SK-N-SH treated with all-trans-retinoic acid at 6 μM for 48 hours (cell line): ENCODE data around the gene SMTN.

Experiments used
- ATAC-seq: fragments of 200-7000 bp; cut with Tn5 transposase; 3 replicates; pipeline ENCODE4 v1.9.1; 2020; ENCODE audit warnings: mild to moderate bottlenecking, moderate library complexity
- BACH2 ChIP-seq: fragments of 250-450 bp; sonication (Bioruptor Pico); IDR thresholded peaks from 2 replicates; pipeline ENCODE4 v1.9.0; 2021; ENCODE audit warnings: mild to moderate bottlenecking, borderline replicate concordance
- CREB5 ChIP-seq: fragments of 250-450 bp; sonication (Bioruptor Pico); IDR thresholded peaks from 2 replicates; pipeline ENCODE4 v1.5.1; 2020; ENCODE audit warnings: low read depth, mild to moderate bottlenecking, moderate library complexity
- ESRRG ChIP-seq: fragments of 250-450 bp; sonication (Bioruptor Pico); IDR thresholded peaks from 2 replicates; pipeline ENCODE4 v1.6.1; 2021; ENCODE audit warnings: mild to moderate bottlenecking
- GLIS3 ChIP-seq: fragments of 250-450 bp; sonication (Bioruptor Pico); IDR thresholded peaks from 2 replicates; pipeline ENCODE4 v1.5.0; 2020; ENCODE audit warnings: mild to moderate bottlenecking, moderate library complexity
- ISL1 ChIP-seq: fragments of 250-450 bp; sonication (Bioruptor Pico); IDR thresholded peaks from 2 replicates; pipeline ENCODE4 v2.1.2; 2022; ENCODE audit warnings: mild to moderate bottlenecking, moderate library complexity
- OSR1 ChIP-seq: fragments of 250-450 bp; sonication (Bioruptor Pico); IDR thresholded peaks from 2 replicates; pipeline ENCODE4 v1.8.0; 2022; ENCODE audit warnings: moderate library complexity, mild to moderate bottlenecking, inconsistent platforms
- PATZ1 ChIP-seq: fragments of 250-450 bp; sonication (Bioruptor Pico); IDR thresholded peaks from 2 replicates; pipeline ENCODE4 v1.8.0; 2020; ENCODE audit warnings: mild to moderate bottlenecking, moderate library complexity, borderline replicate concordance
- PPARA ChIP-seq: fragments of 250-450 bp; sonication (Bioruptor Pico); IDR thresholded peaks from 2 replicates; pipeline ENCODE4 v1.5.0; 2020; ENCODE audit warnings: mild to moderate bottlenecking, borderline replicate concordance
- RARB ChIP-seq: fragments of 250-450 bp; sonication (Bioruptor Pico); IDR thresholded peaks from 2 replicates; pipeline ENCODE4 v1.8.0; 2021; ENCODE audit warnings: mild to moderate bottlenecking, moderate library complexity
- SNAI2 ChIP-seq: fragments of 250-450 bp; sonication (Bioruptor Pico); IDR thresholded peaks from 2 replicates; pipeline ENCODE4 v1.5.0; 2020; ENCODE audit warnings: mild to moderate bottlenecking, moderate library complexity
- TCF4 ChIP-seq: fragments of 250-450 bp; sonication (Bioruptor Pico); IDR thresholded peaks from 2 replicates; pipeline ENCODE4 v1.8.0; 2021; ENCODE audit warnings: mild to moderate bottlenecking, moderate library complexity, borderline replicate concordance
- TOX ChIP-seq: fragments of 250-450 bp; sonication (Bioruptor Pico); IDR thresholded peaks from 2 replicates; pipeline ENCODE4 v1.8.0; 2021; ENCODE audit warnings: mild to moderate bottlenecking, moderate library complexity, borderline replicate concordance
- TSHZ2 ChIP-seq: fragments of 250-450 bp; sonication (Bioruptor Pico); IDR thresholded peaks from 2 replicates; pipeline ENCODE4 v1.5.0; 2020; ENCODE audit warnings: mild to moderate bottlenecking, moderate library complexity
- ZC3H10 ChIP-seq: fragments of 250-450 bp; sonication (Bioruptor Pico); IDR thresholded peaks from 2 replicates; pipeline ENCODE4 v1.5.1; 2021; ENCODE audit warnings: mild to moderate bottlenecking, moderate library complexity
- ZFP3 ChIP-seq: fragments of 250-450 bp; sonication (Bioruptor Pico); IDR thresholded peaks from 2 replicates; pipeline ENCODE4 v1.5.0; 2020; ENCODE audit warnings: mild to moderate bottlenecking, moderate library complexity
- ZFP30 ChIP-seq: fragments of 450-650 bp; formaldehyde crosslinking; IDR thresholded peaks from 2 replicates; pipeline ENCODE4 v1.5.0; 2022; ENCODE audit warnings: mild to moderate bottlenecking, moderate library complexity
- ZNF565 ChIP-seq: fragments of 450-650 bp; formaldehyde crosslinking; conservative IDR thresholded peaks from 2 replicates; pipeline ENCODE4 v1.5.0; 2020; ENCODE audit warnings: low read depth, mild to moderate bottlenecking, moderate library complexity
- ZNF70 ChIP-seq: fragments of 450-650 bp; formaldehyde crosslinking; IDR thresholded peaks from 2 replicates; pipeline ENCODE4 v1.5.0; 2020; ENCODE audit warnings: mild to moderate bottlenecking, moderate library complexity
- ZNF8 ChIP-seq: fragments of 450-650 bp; formaldehyde crosslinking; IDR thresholded peaks from 2 replicates; pipeline ENCODE4 v1.5.0; 2020; ENCODE audit warnings: mild to moderate bottlenecking, moderate library complexity

Gene SMTN

GRCh38 chr22:31100762-31101525, 19.8 kb downstream of the SMTN start:
- no peak for ATAC-seq
- TF ChIP-seq TCF4 (CRISPR knock-in tag) (no peak), GLIS3 (CRISPR knock-in tag) (no peak), CREB5 (CRISPR knock-in tag) (no peak), TSHZ2 (no peak), PATZ1 (no peak), RARB (CRISPR knock-in tag) (no peak), ZFP30 (CRISPR knock-in tag) (no peak)

DNA sequence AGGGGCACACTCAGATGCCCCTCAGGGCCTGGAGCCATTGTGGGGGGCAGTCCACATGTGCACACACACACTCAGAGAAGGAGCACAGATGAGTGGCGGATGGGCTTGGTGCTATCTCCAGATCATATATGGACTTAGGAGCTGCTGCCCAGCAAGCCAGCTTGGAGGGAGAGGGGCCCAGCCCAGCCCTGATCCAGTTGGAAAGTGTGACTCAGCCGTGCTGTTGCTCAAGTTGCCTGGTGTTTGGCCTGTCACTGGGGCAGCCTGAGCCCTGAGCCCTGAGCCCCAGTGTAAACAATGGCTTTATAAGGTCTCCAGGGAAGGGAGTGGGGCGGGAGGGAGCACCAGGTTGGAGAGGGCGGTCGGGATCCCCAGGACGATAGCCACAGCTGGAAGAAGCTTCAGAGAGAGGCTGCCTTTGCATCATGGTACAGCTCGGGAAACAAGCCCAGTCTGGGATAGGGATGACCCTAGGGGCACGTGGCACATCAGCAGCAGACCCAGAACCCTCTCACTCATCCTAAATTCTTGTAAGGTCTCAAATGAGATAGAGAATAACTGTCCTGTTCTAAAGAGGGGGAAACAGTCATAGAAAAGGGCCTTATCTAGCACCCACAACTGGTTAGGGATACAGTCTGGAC, 21.4 kb downstream of the SMTN start:
- no peak for TF ChIP-seq ZC3H10 (CRISPR knock-in tag)
- no peak for TF ChIP-seq ISL1
- no peak for TF ChIP-seq OSR1 (CRISPR knock-in tag)
- no peak for TF ChIP-seq SNAI2 (CRISPR knock-in tag)
- no peak for TF ChIP-seq BACH2 (CRISPR knock-in tag)
- TF ChIP-seq ZNF70 (CRISPR knock-in tag): no peak
- TF ChIP-seq ESRRG: no peak
- no peak for TF ChIP-seq ZNF565
- TF ChIP-seq PATZ1: no peak
- no peak for TF ChIP-seq TOX
- no peak for TF ChIP-seq TCF4 (CRISPR knock-in tag)
- TF ChIP-seq ZFP3: no peak
- no peak for TF ChIP-seq CREB5 (CRISPR knock-in tag)
- no peak for TF ChIP-seq GLIS3 (CRISPR knock-in tag)
- TF ChIP-seq PPARA: no peak
- TF ChIP-seq RARB (CRISPR knock-in tag): no peak
- ATAC-seq: peak; percentile 62

DNA sequence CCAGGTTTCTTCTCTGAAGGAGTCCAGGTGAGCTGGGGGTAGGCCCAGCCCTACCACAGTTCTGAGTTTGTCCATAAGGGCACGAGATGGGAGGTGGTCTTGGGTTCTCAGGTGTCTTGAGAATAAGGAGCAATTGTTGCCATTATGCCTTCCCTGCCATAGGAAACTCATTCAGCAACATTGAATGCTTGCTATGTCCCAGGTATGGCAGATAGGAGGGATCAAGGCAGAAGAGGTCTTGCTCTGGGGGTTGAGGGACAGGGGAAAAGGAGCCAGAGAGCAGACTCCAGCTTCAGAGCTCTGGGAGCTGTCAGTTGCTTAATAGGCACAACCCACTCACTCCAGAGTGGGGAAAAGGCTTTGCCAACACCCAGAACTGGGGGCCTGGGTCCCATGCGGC, 22.0 kb downstream of the SMTN start:
- no peak for ATAC-seq
- TF ChIP-seq SNAI2 (CRISPR knock-in tag) (no peak), OSR1 (CRISPR knock-in tag) (no peak), ZNF8 (CRISPR knock-in tag) (no peak), RARB (CRISPR knock-in tag) (no peak), TCF4 (CRISPR knock-in tag) (no peak), CREB5 (CRISPR knock-in tag) (no peak), TSHZ2 (no peak), TOX (no peak), PATZ1 (no peak), PPARA (no peak), ZNF70 (CRISPR knock-in tag) (no peak), ZNF565 (no peak), ZFP3 (no peak), ISL1 (no peak), GLIS3 (CRISPR knock-in tag) (no peak)
